NT2/D1 (cell line): ENCODE measurements around the gene ANXA2R.

Experiments used
- SUZ12 ChIP-seq: IDR thresholded peaks from 2 replicates; pipeline ENCODE4 v1.6.1; 2011; ENCODE audit not compliant: insufficient read length, insufficient read depth; ENCODE audit errors: extremely low read depth
- YY1 ChIP-seq: IDR thresholded peaks from 2 replicates; pipeline ENCODE4 v1.6.1; 2011; ENCODE audit not compliant: insufficient read length, insufficient read depth
- ZNF274 ChIP-seq: IDR thresholded peaks from 2 replicates; pipeline ENCODE4 v1.6.1; 2011; ENCODE audit warnings: mild to moderate bottlenecking, low read depth, low read length

- TF ChIP-seq SUZ12 (no peak), ZNF274 (no peak), YY1 (no peak)
These were observed 32.2 kb downstream of the ANXA2R start for GRCh38 chr5:43007911-43008362.
